Measurements from ENCODE around the gene CEMIP2.

Gene CEMIP2

DNA sequence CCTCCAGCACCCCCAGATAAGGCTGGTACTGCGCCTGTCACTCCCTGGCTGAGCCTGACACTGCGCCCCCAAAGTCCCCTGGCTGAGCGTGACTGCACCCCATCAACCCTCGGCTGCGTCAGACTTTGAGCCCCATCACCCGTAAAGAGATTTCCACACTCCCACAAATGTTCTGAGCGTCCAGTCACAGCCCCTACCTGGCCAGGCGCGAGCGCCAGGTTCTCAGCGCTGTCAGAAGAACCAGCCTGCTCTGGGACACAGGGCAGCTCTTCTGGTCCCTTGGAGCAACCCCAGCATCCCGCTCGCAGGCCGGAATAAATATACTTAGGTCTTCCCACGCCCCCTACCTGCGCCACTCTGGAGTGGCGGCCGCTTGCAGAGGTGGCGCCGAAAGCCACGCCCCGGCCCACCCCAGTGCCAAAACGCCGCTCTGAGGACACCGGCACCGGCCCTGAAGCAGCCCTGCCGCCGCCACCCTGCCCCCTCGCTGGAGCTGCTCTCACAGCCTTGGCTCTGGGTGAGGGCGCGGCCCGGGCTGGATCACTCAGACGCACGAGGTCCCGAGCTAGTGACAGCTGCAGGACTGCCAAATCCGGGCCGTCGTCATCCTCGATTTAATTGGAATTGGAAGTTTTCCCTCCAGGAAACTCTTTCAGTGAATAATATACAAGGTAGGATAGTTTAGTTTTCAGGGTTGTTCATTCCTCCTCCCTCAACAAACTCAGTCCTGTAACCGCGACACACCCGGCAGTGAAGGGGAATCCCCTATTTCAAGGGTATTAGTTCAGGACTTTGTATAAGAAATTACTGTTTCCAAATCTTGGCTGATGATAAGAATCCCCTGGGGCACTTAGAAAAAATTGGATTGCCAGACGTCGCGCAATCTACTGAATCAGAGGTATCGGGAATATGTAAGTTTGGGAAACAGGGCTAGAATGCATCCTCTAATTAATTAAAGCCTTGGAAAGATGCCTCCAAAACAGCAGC lies 1.2 kb upstream of the CEMIP2 start:
- no peak for DNase-seq (ENCODE audit: low read depth in 2 of 2)

DNA sequence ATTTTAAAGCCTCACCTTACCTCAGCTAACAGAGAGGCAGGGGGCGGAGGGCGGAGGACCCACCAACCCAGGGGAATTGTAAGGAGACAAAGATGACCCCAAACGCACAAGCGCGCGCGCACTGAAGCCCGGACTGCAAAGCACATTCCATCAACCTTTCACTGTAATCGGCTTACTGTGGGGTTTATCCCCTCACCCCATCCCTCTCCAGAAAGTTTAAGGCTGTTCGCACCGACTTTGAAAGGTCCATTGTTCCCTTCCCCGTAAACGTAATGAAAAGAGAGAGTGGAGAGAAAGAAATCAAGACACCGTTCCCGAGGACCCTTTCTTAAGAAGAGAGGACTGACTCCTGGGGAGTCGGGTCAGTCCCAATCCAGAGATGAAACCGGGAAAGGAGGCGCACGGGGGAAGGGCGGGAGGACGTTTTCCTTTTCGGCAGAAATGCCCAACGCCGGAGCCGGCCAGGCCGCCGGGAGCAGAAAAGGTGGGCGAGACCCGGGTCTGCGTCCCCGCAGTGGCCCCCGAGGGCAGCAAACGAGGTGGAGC lies 464 bp downstream of the CEMIP2 start:
- DNase-seq (ENCODE audit: low read depth in 2 of 2) = no peak

DNA sequence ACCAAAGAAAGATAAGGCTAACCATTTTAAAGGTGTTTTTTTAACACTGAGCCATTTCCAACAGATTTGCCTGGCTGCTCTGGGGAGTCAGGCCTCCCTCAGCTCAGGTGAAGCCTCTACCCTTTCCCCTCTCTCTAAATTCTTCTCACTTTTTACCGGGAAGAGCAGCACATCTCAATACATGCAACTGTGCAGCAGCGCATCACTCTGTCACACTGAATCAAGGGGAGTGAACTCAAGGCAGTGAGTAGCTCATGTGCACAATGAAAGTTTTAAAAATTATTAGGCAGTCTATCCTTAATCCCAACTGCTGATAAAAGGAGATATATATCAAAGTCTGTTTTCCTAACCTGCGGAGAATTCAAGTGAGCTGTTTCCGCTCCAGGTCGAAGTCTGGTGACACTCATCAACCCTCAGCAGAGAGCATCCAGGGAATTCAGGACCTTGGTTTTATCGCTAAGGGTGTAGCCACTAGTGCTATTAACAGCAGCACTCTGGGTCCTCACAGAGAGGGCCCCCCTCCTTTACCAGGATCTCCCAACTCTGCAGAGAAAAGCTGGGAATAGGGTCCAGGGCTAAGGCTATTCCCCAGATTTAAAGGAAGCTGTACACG lies 1.0 kb downstream of the CEMIP2 start:
- no peak for DNase-seq (ENCODE audit: low read depth in 2 of 2)

DNA sequence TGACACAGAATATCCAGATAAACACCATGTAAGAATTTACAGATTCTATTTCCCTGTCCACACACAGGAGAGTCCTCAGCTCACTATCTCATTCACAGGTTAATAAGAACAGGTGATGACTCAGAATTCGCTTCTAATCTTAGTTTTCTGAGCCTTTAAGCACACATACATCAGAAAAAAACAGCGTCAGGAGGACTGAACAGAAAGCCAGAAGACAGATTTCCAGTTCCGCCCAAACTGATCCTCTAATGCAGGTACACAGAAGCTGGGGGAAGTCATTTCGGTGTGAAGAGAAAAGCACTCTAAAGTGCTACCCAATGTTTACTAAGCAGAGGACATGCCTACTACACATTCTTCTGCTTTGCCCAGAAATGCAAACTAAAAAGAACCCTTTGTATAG lies 1.6 kb downstream of the CEMIP2 start:
- no peak for DNase-seq (ENCODE audit: low read depth in 2 of 2)

DNA sequence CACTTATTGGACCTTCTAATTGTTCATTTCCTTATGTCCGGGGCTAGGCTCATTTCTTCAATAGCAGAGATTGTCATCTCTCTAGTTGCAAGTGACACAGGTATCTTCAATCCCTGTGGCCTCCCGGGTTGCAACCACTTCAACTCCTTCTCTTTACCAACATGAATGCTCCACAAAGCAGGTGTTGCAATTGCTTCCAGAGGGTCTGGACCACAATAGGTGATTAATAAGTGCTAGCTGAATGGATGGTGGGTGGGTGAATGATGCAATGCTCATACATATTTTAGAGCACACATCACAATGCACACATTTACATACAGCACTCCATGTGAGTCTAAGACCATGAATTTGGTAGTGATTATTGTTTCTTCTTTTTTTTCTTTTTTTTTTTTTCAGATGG lies 2.6 kb downstream of the CEMIP2 start:
- peak in 1 of 2 experiments; percentile 54 for DNase-seq (ENCODE audit: low read depth in 2 of 2)

DNA sequence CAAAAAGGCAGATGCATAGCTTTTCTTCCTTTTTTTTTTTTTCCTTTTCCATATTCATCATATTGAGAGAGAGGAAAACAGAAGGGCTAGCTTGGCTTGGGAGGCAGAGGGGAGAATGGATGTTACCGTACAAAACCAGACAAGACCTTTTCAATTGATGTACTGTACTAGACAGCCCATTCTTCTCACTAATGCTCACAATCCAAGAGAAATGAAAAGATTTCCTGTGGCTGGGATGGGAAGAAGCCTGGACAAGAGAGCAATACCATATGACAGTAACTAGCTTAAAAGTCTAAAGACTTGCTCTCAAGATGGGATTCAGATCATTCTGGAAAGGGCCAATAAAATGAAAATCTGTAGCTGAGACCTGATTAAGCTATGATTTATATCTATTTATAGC lies 3.4 kb downstream of the CEMIP2 start:
- DNase-seq (ENCODE audit: low read depth in 2 of 2) = no peak

DNA sequence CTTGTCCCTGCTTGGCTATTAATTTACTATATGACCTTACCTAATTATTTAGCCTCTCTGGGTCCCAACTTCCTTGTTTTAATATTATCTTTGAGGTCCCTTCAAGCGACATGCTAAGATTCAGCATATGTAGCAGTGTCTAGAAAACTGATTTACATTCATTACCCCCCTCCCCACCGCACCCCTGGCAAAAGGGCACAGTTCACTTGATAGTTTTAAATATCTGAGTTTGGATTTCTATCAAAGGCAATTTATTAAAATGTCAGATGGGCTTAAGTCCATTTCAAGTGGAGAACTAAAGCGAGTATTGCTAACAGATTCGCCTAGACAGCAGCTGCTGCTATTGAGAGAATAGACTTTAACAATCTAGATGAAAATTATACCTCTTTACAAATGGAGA lies 3.9 kb downstream of the CEMIP2 start:
- DNase-seq (ENCODE audit: low read depth in 2 of 2) = no peak

DNA sequence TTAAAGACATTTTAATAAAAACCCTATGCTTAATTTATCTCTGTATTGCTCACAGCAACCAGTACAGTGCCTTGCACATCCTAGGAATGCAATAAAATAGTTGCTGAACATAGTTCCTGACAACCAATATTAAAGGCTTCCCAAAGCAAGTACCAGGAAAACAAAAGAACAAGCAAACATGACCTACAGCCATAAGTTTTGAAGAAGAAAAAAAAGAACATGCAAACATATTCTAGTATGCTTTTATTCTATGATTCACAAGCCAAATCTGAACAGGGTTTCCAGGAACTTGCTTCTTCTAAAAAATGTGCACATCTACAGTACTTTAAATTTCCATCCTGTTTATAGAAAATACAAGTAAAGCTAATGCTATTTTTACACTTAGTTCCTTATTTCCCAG lies 4.5 kb downstream of the CEMIP2 start:
- DNase-seq (ENCODE audit: low read depth in 2 of 2) = peak; percentile 66 to 75

DNA sequence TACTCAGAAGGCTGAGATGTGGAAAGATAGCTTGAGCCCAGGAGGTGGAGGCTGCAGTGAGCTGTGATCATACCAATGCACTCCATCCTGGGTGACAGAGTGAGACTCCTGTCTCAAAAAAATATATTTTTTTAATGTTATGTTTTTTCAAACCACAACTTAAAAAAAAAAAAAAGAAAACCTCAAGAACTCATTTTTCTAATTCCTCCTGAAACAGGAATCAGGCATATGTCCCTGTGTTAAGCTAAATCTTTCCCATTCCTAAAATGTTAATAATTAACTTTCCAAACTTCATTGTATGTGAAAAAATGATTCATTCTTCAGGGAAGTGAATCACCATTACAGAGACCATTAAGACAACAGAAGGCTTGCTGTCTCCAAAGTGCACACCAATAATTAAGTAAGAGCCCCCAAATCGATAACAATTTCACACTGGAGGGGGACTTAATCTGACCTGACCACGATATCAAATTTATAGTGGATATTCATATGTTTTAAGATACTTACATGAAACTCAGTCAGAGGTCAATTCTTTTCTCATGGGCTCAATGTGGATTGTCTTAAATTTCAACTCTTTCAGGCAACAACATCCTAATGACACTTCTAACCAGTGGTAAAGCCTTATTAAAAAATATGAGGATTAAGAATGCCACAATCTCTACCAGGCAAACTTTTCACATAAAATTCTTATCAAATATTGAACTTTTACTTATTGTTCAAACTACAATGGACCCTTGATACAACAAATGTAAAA lies 5.2 kb downstream of the CEMIP2 start:
- peak; percentile 75 to 85 for DNase-seq (ENCODE audit: low read depth in 2 of 2)

DNA sequence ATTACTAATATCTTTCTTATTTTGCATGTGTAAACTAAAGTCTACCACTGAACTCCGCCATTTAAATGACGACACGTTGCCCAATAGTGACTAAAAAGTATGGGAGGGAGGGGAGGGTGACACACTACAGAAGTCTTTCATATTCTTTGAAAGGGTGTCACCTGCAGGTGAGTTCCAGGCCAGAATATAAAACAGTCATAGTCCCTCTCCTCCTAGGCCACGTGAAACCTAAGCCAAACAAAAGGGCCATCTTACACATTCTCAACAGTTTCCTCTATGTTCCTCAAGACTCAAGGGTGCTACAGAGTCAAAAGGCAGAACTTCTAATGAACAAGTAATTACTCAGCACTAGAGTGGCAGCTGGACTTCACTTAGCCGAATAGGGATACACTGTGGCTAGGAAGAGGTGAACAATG lies 6.4 kb downstream of the CEMIP2 start:
- DNase-seq (ENCODE audit: low read depth in 2 of 2) = no peak

DNA sequence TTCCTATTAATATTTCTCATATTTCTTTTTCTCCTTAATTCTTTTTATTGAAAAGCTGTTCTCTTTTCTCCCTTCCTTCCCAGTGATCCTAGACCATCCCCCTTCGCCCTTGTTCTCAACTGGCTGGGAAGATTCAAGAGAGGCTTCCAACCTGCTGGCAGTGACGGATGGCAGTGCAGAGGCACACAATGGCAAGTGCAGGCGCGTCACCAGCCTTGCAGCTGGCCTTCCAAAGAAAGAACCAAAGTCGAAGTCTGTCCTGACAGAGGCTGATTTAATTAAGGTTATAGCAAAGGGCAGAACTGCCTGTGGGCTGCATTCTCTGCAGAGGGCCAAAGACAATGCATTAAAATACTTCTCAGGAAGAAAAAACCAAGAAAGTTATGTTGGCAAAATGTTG lies 7.4 kb downstream of the CEMIP2 start:
- no peak for DNase-seq (ENCODE audit: low read depth in 2 of 2)

DNA sequence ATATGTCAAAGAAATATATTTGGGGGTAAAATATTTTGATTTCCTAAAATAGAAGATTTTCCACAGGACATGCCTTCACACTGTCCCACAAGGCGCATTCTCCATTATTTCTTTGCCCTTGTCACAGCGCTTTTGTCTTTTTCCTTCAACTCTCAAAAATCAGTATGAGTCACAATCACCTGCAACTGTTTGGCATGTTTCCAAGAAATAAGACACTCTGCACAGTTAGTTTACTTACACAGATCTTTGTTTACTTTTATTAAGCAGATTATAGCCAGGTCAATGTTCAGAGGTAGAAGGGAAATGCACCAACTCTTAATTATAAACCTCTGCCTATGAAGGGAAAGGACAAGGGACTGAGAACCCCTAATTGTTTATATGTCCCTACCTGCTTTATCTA lies 9.5 kb downstream of the CEMIP2 start:
- no peak for DNase-seq (ENCODE audit: low read depth in 2 of 2)

DNA sequence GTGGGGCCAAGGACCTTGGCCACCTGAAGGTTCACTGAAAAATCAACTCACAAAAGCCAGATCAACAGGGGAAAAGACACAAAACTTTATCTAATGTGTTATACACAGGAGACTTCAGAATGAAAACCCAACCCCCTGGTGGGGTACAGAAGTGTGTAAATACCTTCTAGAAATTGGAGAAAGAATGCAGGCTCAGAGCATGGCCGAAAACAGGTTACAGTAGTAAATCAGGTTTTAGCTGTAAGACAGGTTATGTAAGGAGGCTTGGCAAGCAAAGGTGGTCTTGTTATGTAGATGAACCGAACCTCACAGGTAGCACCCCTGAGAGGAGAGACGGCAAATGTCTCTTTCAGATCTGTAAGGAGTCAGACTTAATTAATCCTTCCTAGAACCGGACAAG lies 10.0 kb downstream of the CEMIP2 start:
- DNase-seq (ENCODE audit: low read depth in 2 of 2) = no peak

DNA sequence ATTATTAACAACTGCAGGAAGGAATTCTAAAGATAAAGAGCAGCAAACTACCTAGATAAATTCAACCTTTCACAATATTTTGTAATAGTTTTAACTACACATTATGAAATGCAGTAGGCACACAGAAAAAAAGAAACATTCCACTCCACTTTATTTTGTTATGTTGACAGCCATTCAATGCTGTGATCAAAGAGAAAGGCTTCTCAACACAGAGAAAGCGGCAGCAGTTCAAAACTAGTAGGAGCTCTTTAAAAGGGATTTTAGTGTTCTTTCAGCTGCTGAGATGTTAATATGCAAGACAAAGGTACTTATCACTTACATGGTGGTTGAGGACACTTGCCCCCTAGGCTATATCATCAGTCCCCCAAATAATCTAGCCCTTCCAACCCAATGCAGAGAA lies 11.6 kb downstream of the CEMIP2 start:
- no peak for DNase-seq (ENCODE audit: low read depth in 2 of 2)

DNA sequence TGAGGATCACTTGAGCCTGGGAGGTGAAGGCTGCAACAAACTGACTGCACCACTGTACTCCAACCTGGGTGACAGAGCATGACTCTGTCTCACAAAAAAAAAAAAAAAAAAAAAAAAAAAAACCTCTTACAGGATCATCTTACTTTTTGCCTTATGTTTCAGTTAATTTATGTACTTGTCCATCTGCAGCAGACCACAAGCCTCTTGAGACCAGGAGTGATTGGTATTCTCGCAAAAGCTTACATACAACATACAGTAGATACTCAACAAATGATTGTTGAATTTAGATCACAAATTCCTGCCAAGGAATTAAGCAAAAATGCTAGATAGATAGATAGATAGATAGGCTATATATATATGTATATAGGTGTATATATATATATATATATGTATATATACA lies 12.4 kb downstream of the CEMIP2 start:
- no peak for DNase-seq (ENCODE audit: low read depth in 2 of 2)

DNA sequence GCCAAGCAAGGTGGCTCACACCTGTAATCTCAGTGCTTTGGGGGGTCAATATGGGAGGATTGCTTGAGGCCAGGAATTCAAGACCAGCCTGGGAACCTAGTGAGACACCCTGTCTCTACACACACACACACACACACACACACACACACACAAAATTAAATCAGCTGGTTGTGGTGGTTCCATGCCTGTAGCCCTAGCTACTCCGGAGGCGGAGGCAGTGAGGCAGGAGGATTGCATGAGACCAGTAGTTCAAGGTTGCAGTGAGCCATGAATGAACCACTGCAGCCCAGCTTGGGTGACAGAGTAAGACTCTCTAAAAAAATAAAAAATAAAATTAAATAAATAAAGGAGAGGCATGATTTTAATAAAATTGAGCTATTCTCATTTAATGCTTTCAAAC lies 13.1 kb downstream of the CEMIP2 start:
- no peak for DNase-seq (ENCODE audit: low read depth in 2 of 2)

DNA sequence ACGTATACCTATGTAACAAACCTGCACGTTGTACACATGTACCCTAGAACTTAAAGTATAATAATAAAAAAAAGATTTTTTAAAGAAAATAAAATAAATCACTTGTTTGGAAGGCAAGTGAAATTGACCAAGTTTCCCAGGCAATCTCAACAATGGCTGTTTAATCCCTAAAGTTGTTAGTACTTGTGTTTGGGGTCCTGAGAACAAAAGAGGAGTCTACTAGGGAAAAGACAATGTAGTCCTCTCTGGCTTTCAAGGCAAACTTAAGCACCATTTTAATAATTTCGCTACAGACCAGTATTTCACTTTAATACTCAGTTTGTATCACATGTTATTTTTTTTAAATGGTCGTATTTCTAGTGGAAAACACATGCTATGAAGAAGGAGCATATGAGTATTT lies 14.2 kb downstream of the CEMIP2 start:
- DNase-seq (ENCODE audit: low read depth in 2 of 2) = no peak

DNA sequence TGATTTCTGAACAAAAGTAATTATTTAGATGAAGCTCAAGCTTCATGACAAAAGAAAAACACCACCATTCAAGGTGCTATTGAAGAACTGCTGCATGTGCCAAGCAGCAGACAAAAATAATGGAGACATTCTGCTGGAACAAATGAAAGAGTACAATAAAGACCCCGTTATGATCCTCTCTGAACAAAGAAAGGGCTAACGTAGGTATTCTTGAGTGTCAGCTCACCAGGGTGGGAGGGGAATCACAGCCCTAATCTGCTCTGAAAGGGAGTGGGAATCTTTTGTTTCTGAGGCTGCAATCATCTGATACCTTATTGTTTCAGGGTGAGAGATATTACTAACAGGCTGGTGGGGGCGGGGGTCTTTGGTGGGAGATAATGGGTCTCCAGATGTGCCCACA lies 15.4 kb downstream of the CEMIP2 start:
- DNase-seq (ENCODE audit: low read depth in 2 of 2) = no peak

DNA sequence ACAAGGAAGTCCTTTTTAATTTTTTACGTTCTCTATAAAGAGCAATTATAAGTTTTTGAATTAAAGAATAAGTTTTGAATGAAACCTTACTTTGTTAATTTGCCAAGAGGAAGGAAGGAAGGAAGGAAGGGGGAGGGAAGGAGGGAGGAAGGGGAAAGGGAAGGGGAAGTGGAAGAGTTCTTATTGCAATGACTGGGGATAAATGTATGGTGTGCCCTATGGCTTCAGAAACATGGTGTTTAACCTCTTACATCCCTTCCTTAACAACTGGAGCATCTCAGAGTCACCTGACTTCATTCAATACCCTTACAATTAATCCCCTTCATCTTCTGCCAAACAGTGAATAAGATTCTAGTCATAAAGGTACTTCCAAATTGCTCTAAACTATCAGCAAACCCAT lies 16.0 kb downstream of the CEMIP2 start:
- DNase-seq (ENCODE audit: low read depth in 2 of 2) = no peak

DNA sequence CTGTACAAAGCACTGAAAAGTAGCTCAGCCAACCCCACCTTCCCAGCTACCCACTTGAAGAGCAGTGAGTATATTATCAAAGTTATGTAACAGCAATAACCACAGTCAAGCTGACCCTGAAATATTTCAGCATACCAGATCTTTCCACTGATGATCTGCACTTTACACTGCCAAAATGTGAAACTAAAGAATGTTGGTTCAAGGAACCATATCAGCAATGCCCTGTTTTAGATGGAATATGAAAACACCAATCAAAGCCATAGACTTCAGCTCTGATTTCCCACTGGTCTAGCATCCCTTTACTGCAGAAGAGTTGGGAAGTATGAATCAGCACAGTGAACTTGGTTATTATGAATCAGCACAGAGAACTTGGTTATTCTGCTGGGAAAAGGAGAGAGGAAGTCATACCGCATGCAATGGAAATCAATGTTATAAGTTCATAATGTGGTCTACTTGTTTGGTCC lies 20.0 kb downstream of the CEMIP2 start:
- DNase-seq (ENCODE audit: low read depth in 2 of 2) = peak; percentile 75 to 79

DNA sequence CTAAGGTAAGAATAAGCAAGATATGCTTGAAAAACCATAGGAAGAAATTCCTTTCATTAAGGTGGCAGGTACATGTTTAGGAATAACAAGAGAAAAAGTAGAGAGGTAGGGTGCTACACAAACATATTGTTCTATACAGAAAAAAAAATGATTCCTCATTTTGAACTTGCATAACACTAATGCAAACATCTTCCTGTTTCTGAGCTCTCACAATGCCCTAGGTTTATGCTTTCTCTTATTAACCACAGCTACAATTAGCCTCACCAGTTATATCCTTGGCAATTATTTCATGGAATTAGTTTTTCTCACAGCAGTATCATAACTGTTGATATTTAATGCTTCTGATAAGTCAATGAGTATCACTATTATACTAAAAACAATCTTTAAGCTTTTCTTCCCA lies 20.7 kb downstream of the CEMIP2 start:
- DNase-seq (ENCODE audit: low read depth in 2 of 2) = no peak

DNA sequence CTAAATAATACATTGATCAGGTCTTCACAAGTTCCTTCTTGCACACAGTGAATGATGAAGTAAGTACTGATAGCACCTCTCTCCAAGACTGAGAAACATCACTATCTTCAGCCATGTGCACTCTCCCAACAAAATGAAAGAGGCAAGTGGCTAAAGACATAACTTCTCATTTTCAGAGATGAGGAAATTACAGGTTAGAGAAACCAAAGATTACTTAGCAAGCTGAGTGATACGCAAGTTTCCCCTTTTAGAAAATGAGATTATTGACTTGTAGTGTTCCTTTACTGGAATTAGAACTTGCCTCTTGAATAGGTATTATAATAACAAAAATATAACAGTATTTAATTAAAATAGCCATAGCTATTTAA lies 21.6 kb downstream of the CEMIP2 start:
- DNase-seq (ENCODE audit: low read depth in 2 of 2) = no peak
